Hippocampal formation (tissue), 2 donors: ENCODE data around the gene TCF12.
"Not testable (repeated sequence)": the region's sequence is repeated elsewhere in the genome, so short reads cannot be mapped to it uniquely, and the experiment has no call there.

Source experiments
- DNase-seq, 2 donors: peaks; one replicate each; lab custom pipeline; 2025; lab: John Stamatoyannopoulos, UW

Gene TCF12

DNA sequence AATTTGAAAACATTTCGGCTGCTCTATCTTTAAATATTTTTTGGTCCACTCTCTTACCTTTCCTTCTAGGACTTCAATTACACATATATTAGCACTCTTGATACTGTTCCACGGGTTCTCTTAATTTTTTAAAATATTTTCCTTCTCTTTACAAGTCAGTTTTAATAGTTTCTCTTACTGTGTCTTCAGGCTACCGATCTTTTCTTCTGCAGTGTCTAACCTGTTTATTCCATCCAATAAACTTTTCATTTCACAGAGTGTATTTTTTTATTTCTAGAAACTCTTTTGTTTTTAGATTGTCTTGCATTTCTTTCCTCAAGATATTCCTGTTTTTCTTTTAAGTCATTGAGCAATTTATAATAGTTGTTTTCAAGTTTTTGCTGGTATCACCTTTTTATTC, 27.7 kb downstream of the TCF12 start:
- DNase-seq: no peak

GRCh38 chr15:56948000-56948763, 29.7 kb downstream of the TCF12 start:
- DNase-seq: no peak

DNA sequence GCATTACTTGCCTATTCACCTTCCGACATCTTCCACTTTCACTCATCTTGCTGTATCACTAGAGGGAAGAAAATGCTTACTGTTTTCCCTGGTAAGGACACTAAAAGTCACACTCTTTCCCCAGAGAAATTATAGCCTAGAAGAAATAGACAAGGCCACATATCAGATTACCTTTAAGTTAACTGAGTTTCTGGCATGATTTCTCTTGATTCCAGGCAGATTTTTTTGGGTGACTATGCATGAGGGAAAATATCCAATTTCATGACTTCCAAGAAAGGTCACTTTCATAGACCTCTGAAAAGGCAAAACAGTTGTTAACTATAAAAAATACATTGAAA, 30.3 kb downstream of the TCF12 start:
- DNase-seq: no peak

DNA sequence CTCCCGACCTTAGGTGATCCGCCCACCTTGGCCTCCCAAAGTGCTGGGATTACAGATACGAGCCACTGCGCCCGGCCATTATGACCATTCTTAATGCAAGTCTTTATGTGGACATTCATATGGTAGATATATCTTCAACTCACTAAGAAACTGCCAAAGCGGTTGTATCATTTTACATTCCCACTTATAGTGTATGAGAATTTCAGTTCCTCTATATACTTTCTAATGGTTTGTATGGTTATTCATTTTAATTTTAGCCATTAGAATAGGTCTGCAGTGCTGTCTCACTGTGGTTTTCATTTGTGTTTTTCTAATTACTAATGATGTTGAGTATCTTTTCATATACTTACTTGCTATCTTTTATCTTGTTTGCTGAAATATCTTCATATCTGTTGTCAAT, 32.5 kb downstream of the TCF12 start:
- DNase-seq: no peak

- DNase-seq: no peak
Observed at GRCh38 chr15:56953790-56954189, 35.3 kb downstream of the TCF12 start.

DNA sequence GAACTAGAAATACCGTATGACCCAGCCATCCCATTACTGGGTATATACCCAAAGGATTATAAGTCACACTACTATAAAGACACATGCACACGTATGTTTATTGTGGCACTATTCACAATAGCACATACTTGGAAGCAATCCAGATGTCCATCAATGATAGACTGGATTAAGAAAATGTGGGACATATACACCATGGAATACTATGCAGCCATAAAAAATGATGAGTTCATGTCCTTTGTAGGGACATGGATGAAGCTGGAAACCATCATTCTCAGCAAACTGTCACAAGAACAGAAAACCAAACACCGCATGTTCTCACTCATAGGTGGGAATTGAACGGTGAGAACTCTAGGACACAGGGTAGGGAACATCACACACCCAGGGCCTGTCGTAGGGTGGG, 36.6 kb downstream of the TCF12 start:
- not testable (repeated sequence) for DNase-seq

DNA sequence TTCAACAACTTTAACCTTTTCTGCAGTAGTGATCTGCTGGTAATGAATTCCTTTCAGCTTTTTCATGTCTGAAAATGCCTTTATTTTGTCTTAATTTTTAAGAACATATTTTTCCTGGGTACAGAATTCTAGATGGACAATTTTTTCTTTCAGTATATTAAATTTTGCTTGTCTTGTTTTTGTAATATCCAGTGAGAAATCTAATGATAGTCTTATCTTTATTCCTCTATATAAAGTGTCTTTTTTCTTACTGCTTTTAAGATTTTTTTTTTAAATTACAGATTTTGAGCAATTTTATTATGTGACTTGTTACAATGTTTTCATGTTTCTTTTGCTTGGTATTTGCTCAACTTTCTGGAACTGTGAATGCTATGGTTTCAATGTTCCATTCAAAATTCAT, 38.1 kb downstream of the TCF12 start:
- no peak for DNase-seq

- no peak for DNase-seq
Observed at GRCh38 chr15:56957812-56958406, 39.5 kb downstream of the TCF12 start.

DNA sequence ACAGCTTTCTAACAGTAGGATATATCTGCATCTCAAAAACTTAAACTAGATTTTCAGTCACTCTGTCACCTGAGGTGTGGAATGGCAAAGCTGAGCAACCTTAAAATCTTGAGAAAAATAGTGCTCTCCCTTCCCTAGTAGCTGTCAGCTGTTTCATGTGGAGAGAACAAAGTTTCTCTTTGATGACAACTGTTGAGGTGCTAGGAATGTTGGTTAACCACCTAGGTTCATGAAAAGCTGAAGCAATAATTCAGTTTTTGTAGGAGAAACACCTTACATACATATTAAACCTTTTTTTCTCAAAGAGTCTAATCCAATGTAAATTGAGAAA, 40.8 kb downstream of the TCF12 start:
- DNase-seq: no peak

- DNase-seq: no peak
Observed at GRCh38 chr15:56960116-56960515, 41.7 kb downstream of the TCF12 start.

DNA sequence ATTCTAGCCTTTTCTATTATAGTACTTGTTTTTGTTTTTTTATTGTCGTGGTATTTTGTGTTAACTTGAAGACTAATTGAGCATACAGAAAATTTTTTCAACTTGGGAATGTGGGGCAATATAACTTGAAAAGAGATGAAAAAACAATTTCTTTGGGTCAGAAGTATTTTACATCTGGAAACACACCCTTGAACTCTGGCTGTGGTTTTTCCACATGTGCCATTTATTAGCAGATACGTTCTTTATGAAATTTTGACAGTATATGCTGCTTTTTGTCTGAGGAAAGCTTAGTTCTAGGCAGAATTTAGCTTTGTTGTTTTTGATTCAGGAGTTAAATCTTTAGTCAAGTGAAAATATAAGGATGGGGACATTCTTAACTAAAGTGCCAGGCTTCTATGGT, 44.7 kb downstream of the TCF12 start:
- no peak for DNase-seq

- no peak for DNase-seq
Observed at GRCh38 chr15:56963710-56964109, 45.3 kb downstream of the TCF12 start.

GRCh38 chr15:56964182-56964581, 45.7 kb downstream of the TCF12 start:
- DNase-seq: no peak

- DNase-seq: no peak
Observed at GRCh38 chr15:56965231-56966013, 47.0 kb downstream of the TCF12 start.

DNA sequence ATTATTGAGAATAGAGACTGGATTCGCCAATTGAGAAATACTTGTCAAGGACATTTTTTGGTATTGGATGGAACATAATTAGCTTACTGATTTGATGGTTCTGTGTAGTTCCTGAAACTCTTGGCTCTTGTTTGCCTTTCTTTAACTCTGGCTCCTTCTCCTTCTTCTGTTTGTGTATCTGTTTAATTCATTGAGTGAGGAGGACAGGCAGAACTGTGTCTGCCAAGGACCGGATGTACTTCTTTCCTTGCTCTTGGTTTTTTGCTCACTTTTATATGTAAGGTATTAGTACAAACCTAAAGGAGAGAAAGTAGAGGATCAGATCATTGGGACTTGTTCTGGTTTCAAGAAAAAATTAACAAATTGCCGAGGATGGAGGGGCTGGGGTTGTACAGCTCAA, 48.9 kb downstream of the TCF12 start:
- DNase-seq: no peak

DNA sequence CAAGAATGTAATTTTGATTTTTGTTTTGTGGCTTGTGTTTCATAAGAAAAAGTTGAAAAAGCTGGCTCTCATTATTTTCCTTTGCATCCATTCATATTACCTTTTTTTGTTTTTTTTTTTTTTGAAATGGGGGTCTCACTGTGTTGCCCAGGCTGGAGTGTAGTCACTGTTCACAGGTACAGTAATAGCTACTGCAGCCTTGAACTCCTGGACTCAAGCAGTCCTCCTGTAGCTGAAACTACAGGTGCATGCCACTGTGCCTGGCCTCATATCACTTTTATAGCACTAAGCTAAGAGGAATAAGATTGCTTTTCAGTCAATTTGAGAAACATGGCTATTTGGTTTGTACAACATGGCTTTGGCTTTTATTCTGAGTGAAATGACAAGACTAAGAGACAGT, 49.8 kb downstream of the TCF12 start:
- DNase-seq: no peak

DNA sequence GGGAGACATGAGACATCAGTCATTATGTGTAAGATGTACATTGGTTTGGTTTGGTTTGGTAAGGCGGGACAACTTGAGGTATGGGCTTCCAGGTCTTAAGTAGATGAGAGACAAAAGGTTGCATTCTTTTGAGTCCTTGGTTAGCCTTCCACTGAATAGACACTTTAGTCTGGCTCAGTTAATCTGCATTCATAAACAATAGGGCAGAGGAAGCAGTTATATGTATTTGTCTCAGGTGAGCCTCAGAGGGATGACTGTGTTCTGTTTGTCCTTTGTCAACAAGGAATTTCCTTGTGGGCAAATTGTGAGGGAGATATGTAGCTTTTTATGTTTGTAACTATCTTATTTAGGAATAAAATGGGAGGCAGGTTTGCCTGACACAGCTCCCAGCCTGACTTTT, 50.4 kb downstream of the TCF12 start:
- no peak for DNase-seq

GRCh38 chr15:56969265-56969895, 50.9 kb downstream of the TCF12 start:
- no peak for DNase-seq

DNA sequence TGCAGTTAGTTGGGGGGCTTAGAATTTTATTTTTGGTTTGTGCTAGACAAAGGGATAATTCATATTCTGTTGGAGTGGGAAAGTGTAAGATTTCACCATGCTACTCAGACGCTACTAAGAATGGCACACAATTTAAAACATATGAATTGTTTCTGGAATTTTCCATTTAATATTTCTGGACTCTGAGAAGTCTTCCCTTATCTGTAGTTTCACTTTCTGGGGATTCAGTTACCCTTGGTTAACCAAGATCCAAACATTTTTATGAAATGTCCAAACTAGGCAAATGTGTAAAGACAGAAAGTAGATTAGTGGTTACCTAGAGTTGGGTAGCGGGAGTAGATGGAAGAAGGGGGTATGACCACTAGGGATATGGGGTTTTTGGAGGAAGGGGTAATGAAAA, 53.1 kb downstream of the TCF12 start:
- DNase-seq: no peak

- no peak for DNase-seq
Observed at GRCh38 chr15:56972016-56972415, 53.6 kb downstream of the TCF12 start.

- DNase-seq: no peak
Observed at GRCh38 chr15:56972426-56972825, 54.0 kb downstream of the TCF12 start.

DNA sequence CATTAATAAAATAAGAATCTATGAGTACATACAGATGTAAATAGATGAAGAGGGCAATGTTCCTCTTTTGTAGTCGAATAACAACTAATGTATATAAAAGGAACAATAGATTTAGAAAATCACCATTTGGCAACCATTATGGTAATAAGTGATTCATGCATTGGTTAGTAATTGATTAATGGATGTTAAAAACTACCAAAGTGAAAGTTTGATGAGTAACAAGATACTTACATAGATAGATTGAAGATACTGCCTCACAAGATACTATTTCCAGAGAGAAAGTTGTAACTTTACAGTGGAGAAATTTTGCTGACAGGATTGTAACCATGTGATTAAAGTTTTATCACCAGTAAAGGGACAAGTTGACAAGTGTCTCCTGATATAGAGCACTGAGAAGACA, 55.0 kb downstream of the TCF12 start:
- DNase-seq: no peak

DNA sequence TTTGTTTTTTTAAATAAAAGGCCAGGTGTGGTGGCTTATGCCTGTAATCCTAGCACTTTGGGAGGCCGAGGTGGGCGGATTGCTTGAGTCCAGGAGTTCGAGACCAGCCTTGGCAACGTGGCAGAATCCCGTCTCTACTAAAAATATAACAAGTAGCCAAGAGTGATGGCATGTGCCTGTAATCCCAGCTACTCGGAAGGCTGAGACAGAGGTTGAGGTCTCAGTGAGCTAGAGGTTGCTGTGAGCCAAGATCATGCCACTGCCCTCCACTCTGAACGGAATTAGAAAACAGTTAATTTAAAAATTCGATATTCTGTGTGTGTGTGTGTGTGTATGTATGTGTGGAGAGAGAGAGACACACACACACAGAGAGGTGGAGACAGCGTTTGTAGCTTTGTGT, 58.8 kb downstream of the TCF12 start:
- DNase-seq: no peak
